ENCODE results near the gene FBXL13. TPM values are rescaled to one million over a fixed set of nuclear protein-coding genes. Genes with fewer than 3 reads are reported as not detected.
"Not testable (repeated sequence)": the region's sequence is repeated elsewhere in the genome, so short reads cannot be mapped to it uniquely, and the experiment has no call there.

Gene FBXL13
- total RNA-seq, 1 donor from 2014 or later, result 4.0 TPM

GRCh38 chr7:102983602-102984001, 91.0 kb downstream of the FBXL13 start:
- DNase-seq (ENCODE audit: low spot score), result no peak

- DNase-seq (ENCODE audit: low spot score), result no peak
Observed at GRCh38 chr7:102982235-102982634, 92.4 kb downstream of the FBXL13 start.

DNA sequence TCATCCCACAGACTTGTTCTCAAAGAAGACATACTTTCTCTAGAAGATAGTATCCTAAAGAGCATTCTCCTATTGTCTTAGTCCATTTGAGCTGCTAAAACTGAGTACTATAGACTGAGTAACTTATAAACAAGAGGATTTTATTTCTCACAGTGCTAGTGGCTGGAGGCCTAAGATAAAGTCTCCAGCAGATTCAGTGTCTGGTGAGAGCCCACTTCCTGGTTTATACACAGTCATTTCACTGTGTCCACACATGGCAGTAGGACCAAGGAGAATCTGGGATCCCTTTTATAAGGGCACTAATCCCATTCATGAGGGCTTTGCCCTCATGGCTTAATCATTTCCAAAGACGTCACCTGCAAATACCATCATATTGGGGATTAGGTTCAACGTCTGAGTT, 93.1 kb downstream of the FBXL13 start:
- DNase-seq (ENCODE audit: low spot score), result no peak

- no peak for DNase-seq (ENCODE audit: low spot score)
Observed at GRCh38 chr7:102979670-102980069, 94.9 kb downstream of the FBXL13 start.

DNA sequence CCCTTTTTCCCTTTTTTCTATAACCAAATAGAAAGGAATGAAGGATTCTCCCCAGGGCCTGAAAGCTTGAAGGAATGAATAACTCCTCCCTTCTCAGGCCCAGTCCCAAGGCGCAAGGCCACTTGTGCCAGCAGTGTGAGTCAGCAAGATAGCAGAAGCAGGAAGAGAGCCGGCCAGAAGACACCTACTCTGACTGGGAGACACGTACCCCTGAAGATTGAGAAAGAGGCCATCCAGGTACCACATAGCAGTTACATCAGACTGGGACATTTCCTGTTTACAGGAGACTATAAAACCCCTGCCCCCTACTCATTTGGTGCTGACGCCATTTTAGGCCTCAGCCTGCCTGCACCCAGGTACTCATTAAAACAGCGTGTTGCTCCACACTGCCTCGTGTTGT, 96.3 kb downstream of the FBXL13 start:
- DNase-seq (ENCODE audit: low spot score), result no peak

GRCh38 chr7:102977586-102977985, 97.0 kb downstream of the FBXL13 start:
- not testable (repeated sequence) for DNase-seq (ENCODE audit: low spot score)

DNA sequence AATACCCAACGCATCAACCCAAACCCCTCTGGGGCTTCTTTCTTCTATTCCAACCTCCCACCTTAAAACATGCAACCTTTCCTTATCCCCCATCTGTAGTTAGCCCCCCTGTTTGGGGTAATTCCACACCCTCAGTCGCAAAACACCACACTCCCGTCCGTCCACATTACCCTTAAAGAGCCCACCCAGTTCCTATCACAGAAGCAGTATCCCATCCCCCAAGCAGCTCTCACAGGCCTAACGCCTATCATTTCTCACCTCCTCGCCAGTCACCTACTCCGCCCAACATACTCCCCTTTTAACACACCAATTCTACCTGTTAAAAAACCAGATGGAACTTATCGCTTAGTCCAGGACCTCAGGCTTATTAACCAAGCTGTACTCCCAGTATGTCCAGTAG, 98.1 kb downstream of the FBXL13 start:
- no peak for DNase-seq (ENCODE audit: low spot score)

DNA sequence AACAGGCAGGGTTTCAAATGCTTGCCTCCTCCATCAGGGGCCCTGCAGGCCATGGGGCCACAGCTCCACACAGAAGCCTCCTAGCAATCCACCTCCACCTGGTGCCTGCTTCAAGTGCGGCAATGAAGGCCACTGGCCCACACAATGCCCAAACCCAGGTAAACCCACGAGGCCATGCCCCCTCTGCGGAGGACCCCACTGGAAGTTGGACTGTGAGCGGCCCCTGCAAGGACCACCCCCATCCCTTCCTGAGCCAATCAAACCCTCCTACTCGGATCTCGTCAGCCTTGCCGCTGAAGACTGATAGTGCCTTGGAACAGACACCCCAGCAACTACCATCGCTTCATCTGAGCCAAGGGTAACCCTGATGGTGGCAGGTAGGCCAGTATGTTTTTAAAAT, 98.7 kb downstream of the FBXL13 start:
- no peak for DNase-seq (ENCODE audit: low spot score)

DNA sequence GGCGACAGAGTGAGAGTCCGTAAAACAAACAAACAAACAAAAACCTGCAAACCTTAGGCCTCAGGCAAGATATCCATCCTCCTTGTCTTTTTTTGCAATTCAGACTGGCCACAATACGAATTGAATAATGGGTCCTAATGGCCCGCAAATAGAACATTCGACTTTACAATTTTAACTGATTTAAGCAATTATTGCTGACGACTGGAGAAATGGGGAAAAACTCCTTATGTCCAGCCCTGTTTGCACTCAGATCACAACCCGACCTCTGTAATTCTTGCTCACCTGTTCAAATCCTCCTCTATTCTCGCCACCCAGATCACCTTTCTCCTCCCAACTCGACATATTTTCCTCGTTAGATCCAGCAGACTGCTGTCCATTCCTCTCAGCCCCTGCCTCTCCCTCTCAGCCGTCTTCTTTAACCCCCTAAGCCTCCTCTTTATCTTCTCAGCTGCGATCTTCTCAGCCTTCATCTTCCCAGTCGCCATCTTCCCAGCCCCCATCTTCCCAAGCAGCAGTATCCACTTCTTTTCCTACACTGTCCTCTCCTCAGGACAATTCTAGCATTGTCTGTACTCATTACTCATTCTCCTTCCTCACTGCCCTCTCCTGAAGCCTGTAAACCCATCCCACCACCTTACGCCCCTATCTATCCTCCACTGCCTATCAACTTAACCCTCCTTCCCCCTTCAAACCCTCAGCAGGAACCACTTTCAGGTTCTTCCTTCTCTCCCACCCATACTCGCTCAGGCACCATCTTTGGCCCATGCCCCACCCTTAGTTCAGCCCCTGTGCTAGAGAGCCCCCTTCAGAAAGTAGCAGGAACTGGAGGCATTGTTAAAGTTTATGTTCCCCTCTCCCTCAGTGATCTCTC, 100.0 kb downstream of the FBXL13 start:
- DNase-seq (ENCODE audit: low spot score), result no peak

GRCh38 chr7:102973096-102973802, 101.3 kb downstream of the FBXL13 start:
- no peak for DNase-seq (ENCODE audit: low spot score)

- DNase-seq (ENCODE audit: low spot score), result no peak
Observed at GRCh38 chr7:102967798-102968197, 106.8 kb downstream of the FBXL13 start.

GRCh38 chr7:102966465-102966864, 108.1 kb downstream of the FBXL13 start:
- DNase-seq (ENCODE audit: low spot score), result no peak

GRCh38 chr7:102961993-102962392, 112.6 kb downstream of the FBXL13 start:
- DNase-seq (ENCODE audit: low spot score), result not testable (repeated sequence)

DNA sequence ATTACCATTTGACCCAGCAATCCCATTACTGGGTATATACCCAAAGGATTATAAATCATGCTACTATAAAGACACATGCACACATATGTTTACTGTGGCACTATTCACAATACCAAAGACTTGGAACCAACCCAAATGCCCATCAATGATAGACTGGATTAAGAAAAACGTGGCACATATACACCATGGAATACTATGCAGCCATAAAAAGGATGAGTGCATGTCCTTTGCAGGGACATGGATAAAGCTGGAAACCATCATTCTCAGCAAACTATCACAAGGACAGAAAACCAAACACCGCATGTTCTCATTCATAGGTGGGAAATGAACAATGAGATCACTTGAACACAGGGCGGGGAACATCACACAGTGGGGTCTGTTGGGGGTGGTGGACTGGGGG, 116.6 kb downstream of the FBXL13 start:
- not testable (repeated sequence) for DNase-seq (ENCODE audit: low spot score)

DNA sequence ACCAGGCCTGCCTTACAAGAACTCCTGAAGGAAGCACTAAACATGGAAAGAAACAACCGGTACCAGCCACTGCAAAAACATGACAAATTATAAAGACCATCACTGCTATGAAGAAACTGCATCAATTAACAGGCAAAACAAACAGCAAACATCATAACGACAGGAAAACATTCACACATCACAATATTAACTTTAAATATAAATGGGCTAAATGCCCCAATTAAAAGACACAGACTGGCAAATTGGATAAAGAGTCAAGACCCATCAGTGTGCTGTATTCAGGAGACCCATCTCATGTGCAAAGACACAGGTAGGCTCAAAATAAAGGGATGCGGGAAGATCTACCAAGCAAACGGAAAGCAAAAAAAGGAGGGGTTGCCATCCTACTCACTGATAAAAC, 120.2 kb downstream of the FBXL13 start:
- DNase-seq (ENCODE audit: low spot score), result not testable (repeated sequence)

GRCh38 chr7:102953406-102953805, 121.2 kb downstream of the FBXL13 start:
- DNase-seq (ENCODE audit: low spot score), result no peak

- DNase-seq (ENCODE audit: low spot score), result no peak
Observed at GRCh38 chr7:102951839-102952238, 122.8 kb downstream of the FBXL13 start.

GRCh38 chr7:102944241-102944640, 130.4 kb downstream of the FBXL13 start:
- no peak for DNase-seq (ENCODE audit: low spot score)

- no peak for DNase-seq (ENCODE audit: low spot score)
Observed at GRCh38 chr7:102943423-102944169, 131.0 kb downstream of the FBXL13 start.

- DNase-seq (ENCODE audit: low spot score), result no peak
Observed at GRCh38 chr7:102942868-102943267, 131.7 kb downstream of the FBXL13 start.

GRCh38 chr7:102942181-102942866, 132.3 kb downstream of the FBXL13 start:
- DNase-seq (ENCODE audit: low spot score), result no peak

- no peak for DNase-seq (ENCODE audit: low spot score)
Observed at GRCh38 chr7:102938679-102939078, 135.9 kb downstream of the FBXL13 start.

Data from ureter (tissue), 1 donor.